HCT116 (cell line): Measurements from ENCODE around the gene DNASE1L3. TPM values are rescaled to one million over a fixed set of nuclear protein-coding genes. Genes with fewer than 3 reads are reported as not detected.

Experiments used
- ATAC-seq: fragments of 200-7000 bp; cut with Tn5 transposase; 2 replicates; pipeline ENCODE4 v1.9.1; 2020; ENCODE audit warnings: mild to moderate bottlenecking, moderate library complexity
- BruUV-seq: library from RNA; stranded (reverse); fragments of 400-500 nt; replicated peaks from 2 replicates; lab custom pipeline; 2021; lab: Mats Ljungman, UMichigan
- CTCF ChIA-PET: fragments of 300-600 bp; sonication (Branson Sonifier 250); formaldehyde crosslinking; loops from one replicate; lab custom pipeline; 2021; ENCODE audit warnings: antibody characterized with exemption; lab: Charles Lee
- POLR2A ChIA-PET: fragments of 300-600, 350-600 bp; sonication (Branson Sonifier 250); formaldehyde crosslinking; loops from one replicate; lab custom pipeline; 2021; ENCODE audit warnings: antibody characterized with exemption; lab: Charles Lee
- RAD21 ChIA-PET, 2 experiments: fragments of 300-600 bp; sonication (Branson Sonifier 250); formaldehyde crosslinking; loops; one replicate each; lab custom pipeline; 2023; ENCODE audit warnings: low total read pairs in 2 of 2; ENCODE audit not compliant: uncharacterized antibody in 2 of 2, unreplicated experiment in 2 of 2, low non-redundant PET in 1 of 2; lab: Charles Lee
- DNase-seq: peaks from one replicate; pipeline ENCODE4 v3.0.0-alpha.2; 2010; ENCODE audit warnings: low read depth, low spot score
- H2AFZ ChIP-seq: fragments of 200-600 bp; shearing (Covaris generic), sonication (generic); 2 replicates; pipeline ENCODE4 v1.6.1; 2017; ENCODE audit warnings: low read depth, mixed run types, mixed read lengths, antibody characterized with exemption, low read length; ENCODE audit not compliant: poor library complexity, severe bottlenecking
- H3K27ac ChIP-seq: 2 replicates; pipeline ENCODE4 v1.5.1; 2012; ENCODE audit warnings: low read depth, low read length
- H3K27me3 ChIP-seq: fragments of 200-600 bp; sonication (generic); 2 replicates; pipeline ENCODE4 v1.6.1; 2016; ENCODE audit warnings: mixed run types, low read length, mixed read lengths; ENCODE audit not compliant: insufficient read depth
- H3K36me3 ChIP-seq, 2 experiments: fragments of 200-500 bp in 1 of 2; fragments of 200-600 bp in 1 of 2; sonication (Bioruptor generic) in 1 of 2; sonication (generic) in 1 of 2; 2 replicates each; pipeline versions ENCODE4 v1.5.1 to v1.6.1; 2014 to 2016; ENCODE audit warnings: low read length in 2 of 2, inconsistent platforms in 1 of 2, mixed read lengths in 1 of 2, mixed run types in 1 of 2; ENCODE audit not compliant: insufficient read depth in 2 of 2, control insufficient read depth in 1 of 2
- H3K4me1 ChIP-seq, 2 experiments: fragments of 200-600 bp in 1 of 2; sonication (generic) in 1 of 2; 2 replicates each; pipeline versions ENCODE4 v1.5.1 to v1.6.1; 2012 to 2017; ENCODE audit warnings: low read length in 2 of 2, inconsistent platforms in 1 of 2, mild to moderate bottlenecking in 1 of 2, mixed read lengths in 1 of 2, mixed run types in 1 of 2, moderate library complexity in 1 of 2; ENCODE audit not compliant: insufficient read depth in 2 of 2, control insufficient read depth in 1 of 2
- H3K4me2 ChIP-seq: fragments of 200-600 bp; sonication (generic); 2 replicates; pipeline ENCODE4 v1.6.1; 2017; ENCODE audit warnings: mixed run types, low read length, mixed read lengths
- H3K4me3 ChIP-seq, 2 experiments: fragments of 200-600 bp in 1 of 2; sonication (generic) in 1 of 2; replicated peaks in 1 of 2; 2 replicates each; pipeline ENCODE4 v1.5.1; 2011 to 2016; ENCODE audit warnings: low read length in 2 of 2, control low read depth in 1 of 2, low read depth in 1 of 2, mild to moderate bottlenecking in 1 of 2, mixed read lengths in 1 of 2, mixed run types in 1 of 2
- H3K79me2 ChIP-seq: fragments of 200-600 bp; sonication (generic); 2 replicates; pipeline ENCODE4 v1.6.1; 2017; ENCODE audit warnings: mild to moderate bottlenecking, mixed run types, low read length, moderate library complexity, mixed read lengths; ENCODE audit not compliant: insufficient read depth
- H3K9ac ChIP-seq: fragments of 200-600 bp; sonication (generic); 2 replicates; pipeline ENCODE4 v1.6.1; 2016; ENCODE audit warnings: low read length, mixed read lengths
- H3K9me2 ChIP-seq: fragments of 200-600 bp; sonication (generic), shearing (Covaris generic); 2 replicates; pipeline ENCODE4 v1.6.1; 2017; ENCODE audit warnings: mixed run types, mild to moderate bottlenecking, moderate library complexity; ENCODE audit not compliant: insufficient read depth
- H3K9me3 ChIP-seq, 2 experiments: fragments of 200-500 bp in 1 of 2; fragments of 200-600 bp in 1 of 2; sonication (Bioruptor generic) in 1 of 2; sonication (generic) in 1 of 2; 2 replicates each; pipeline ENCODE4 v1.6.1; 2014 to 2017; ENCODE audit warnings: low read length in 2 of 2, mixed read lengths in 2 of 2, inconsistent platforms in 1 of 2, low read depth in 1 of 2, mild to moderate bottlenecking in 1 of 2, mixed run types in 1 of 2, moderate library complexity in 1 of 2; ENCODE audit not compliant: control insufficient read depth in 1 of 2, insufficient read depth in 1 of 2
- H4K20me1 ChIP-seq: fragments of 200-600 bp; sonication (generic), shearing (Covaris generic); 2 replicates; pipeline ENCODE4 v1.6.1; 2017; ENCODE audit warnings: mixed run types, mild to moderate bottlenecking, moderate library complexity; ENCODE audit not compliant: insufficient read depth
- ATF3 ChIP-seq: IDR thresholded peaks from 2 replicates; pipeline ENCODE4 v1.6.1; 2012
- CEBPB ChIP-seq: IDR thresholded peaks from 2 replicates; pipeline ENCODE4 v1.6.1; 2012; ENCODE audit warnings: low read depth
- EGR1 ChIP-seq: IDR thresholded peaks from 2 replicates; pipeline ENCODE4 v1.6.1; 2012; ENCODE audit warnings: low read depth
- JUND ChIP-seq: IDR thresholded peaks from 2 replicates; pipeline ENCODE4 v1.6.1; 2012
- ZBTB33 ChIP-seq: IDR thresholded peaks from 2 replicates; pipeline ENCODE4 v1.6.1; 2011; ENCODE audit warnings: mild to moderate bottlenecking, low read length, moderate library complexity; ENCODE audit not compliant: insufficient replicate concordance; ENCODE audit errors: extremely low read depth
- ZFX ChIP-seq: fragments of 450-650 bp; IDR thresholded peaks from 2 replicates; pipeline ENCODE4 v1.6.1; 2017
- ZNF274 ChIP-seq: fragments of 200-500 bp; sonication (Bioruptor generic); IDR thresholded peaks from 2 replicates; pipeline ENCODE4 v1.6.1; 2014; ENCODE audit warnings: mild to moderate bottlenecking, low read depth, low read length, inconsistent platforms
- intact Hi-C: fragments of 100-400 bp; cut with micrococcal nuclease; formaldehyde crosslinking; loops from 2 replicates; pipeline ENCODE4 v1.10.0; 2022
- total RNA-seq: library from RNA; stranded (reverse); gene quantifications from one replicate; pipeline ENCODE4 v1.2.1, GENCODE V29; 2021; ENCODE audit not compliant: unreplicated experiment

Gene DNASE1L3
- total RNA-seq, 1 experiment from 2014 or later = not detected

GRCh38 chr3:58246148-58247047 is 35.6 kb upstream of the DNASE1L3 start:
- intact Hi-C loops = no loop called here
- no peaks in the 10 kb centered on the region for H3K9me2 ChIP-seq
- no peaks in the 10 kb centered on the region for H3K36me3 ChIP-seq
- no peak for DNase-seq
- ChIA-PET POLR2A (no interaction called here), RAD21 (no interaction called here)
- peaks cover 3% of the 10 kb centered on the region; the same call in 1 of the 2 replicates for H3K79me2 ChIP-seq
- H3K4me1 ChIP-seq = peaks cover 0 to 5% of the 10 kb centered on the region in 2 experiments; a peak in 1 of 4 replicates
- BruUV-seq = no TSS peak
- H2AFZ ChIP-seq = no peak overlapping the region
- H3K27ac ChIP-seq = no peak overlapping the region
- no peaks in the 10 kb centered on the region for H4K20me1 ChIP-seq
- TF ChIP-seq CEBPB (no peak), EGR1 (no peak), ZBTB33 (no peak), JUND (no peak), ATF3 (no peak), ZNF274 (no peak), ZFX (no peak)
- TF ChIP-seq, all 23 proteins: peak for 0
- no peak overlapping the region for H3K4me2 ChIP-seq
- CTCF ChIA-PET = no interaction called here
- H3K27me3 ChIP-seq = no peaks in the 10 kb centered on the region
- H3K9ac ChIP-seq = no peak overlapping the region
- H3K4me3 ChIP-seq = no peak overlapping the region
- no peak for ATAC-seq
- H3K9me3 ChIP-seq = no peaks in the 10 kb centered on the region
